GM19238 (cell line): Measurements from ENCODE around the gene TCF15.

Source experiments
- DNase-seq: peaks from one replicate; pipeline ENCODE4 v3.0.0; 2011; ENCODE audit warnings: low spot score; ENCODE audit not compliant: insufficient read length

Gene TCF15

DNA sequence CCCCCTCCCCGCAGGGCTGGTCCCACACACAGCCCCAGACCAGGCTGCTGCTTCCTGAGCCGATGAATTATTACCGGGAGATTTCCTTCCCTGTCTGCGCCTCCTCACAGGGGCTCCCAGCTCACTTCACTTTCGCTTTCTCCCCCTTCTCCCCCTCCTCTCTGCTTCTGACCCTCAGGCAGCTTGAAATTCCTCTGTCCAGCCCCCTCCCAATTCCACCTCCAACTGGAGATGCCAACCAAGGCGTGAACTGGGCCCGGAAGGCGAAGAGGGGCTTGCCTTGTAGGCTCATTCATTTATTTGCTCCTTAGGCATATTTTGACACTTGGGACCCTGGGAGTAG, 1.7 kb upstream of the TCF15 start:
- no peak for DNase-seq

- DNase-seq, result no peak
Measured at GRCh38 chr20:611047-611842, 1.1 kb upstream of the TCF15 start.

DNA sequence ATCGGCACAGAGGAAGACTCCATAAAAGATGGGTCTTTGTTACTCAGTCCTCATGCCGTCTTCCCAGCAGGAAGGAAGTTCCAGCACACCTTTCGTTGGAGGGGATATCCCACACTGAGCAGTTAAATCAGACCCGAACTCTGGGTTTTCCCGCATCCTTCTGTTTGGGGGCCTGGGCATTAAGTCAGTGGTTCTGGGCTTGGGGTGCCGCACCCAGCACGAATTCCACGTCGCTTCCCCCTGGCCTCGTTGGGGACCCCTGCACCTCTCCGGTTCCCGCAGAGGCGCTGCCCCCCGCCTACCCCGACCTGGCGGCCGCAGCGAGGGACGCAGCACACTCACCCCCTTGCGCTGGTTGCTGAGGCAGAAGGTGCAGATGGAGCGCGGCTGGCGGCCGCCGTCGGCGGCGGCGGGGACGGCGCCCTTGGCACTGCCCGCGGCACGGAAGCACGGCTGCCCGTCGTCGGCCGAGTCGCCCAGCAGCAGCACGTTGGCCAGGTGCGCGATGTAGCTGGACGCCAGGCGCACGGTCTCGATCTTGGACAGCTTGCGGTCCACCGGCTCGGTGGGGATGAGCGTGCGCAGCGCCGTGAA, 641 bp downstream of the TCF15 start:
- DNase-seq, result no peak

DNA sequence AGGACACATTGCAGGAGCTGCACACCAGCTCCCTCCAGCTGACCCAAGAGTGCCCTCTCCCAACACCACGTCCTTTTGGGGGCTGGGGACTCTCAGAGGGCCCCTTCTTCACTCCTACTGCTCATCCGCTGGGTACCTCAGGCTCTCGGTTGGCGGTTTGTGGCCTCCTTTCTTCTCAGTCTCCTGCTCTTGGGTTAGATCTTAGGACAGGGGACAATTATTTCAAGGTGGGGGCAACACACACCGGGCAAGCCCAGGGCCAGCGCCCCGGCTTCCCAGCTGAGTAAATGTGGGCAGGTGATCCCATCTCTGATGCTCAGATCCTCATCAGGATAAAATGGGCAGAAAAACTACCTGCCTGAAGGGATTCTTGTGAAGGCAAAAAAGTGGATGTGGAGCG, 1.1 kb downstream of the TCF15 start:
- no peak for DNase-seq

GRCh38 chr20:607476-607875, 2.6 kb downstream of the TCF15 start:
- no peak for DNase-seq

DNA sequence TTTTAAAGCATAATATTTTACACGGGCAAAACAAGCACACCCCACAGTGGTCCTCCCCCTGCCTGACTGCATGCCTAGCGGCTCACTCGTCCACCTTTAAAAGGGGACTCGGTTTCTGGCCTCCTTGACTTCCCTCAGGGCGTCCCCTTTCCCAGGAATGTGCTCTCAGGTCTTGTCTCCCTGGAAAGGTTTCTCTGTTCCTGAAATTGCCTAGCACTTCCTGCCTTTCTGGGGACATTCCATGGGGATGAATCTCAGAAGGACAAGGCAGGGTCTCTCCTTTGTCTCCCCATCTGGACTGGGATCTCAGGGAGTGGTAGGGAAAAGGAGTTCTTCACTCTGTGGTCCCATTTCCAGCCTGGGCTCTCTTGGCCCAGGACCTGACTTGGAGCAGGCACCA, 4.9 kb downstream of the TCF15 start:
- no peak for DNase-seq

DNA sequence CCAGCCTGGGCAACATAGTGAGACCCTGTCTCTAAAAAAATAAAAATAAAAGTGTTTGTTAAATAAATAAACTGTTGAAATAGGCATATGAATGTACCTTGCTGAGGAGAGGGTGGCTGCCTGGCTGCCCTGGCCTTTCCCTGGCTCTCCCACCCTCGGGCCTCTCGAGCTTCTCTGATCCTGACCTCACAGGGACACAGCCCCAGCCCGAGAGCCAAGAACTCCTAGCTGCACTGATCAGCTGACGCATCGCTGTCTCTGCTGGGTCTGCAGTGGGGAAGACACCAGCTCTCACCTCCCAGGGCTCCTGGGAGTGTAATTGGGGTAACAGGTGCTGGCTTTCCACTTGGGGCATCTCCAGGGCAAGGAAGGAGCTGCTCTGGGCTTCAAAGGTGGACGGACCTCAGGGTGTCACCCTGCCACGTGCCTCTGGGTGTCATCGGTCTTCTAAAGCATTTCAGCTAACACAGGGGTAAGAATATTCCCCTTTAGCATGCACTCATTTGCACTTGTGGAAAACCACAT, 6.9 kb downstream of the TCF15 start:
- no peak for DNase-seq

GRCh38 chr20:602111-602970, 7.8 kb downstream of the TCF15 start:
- DNase-seq, result no peak

- no peak for DNase-seq
Measured at GRCh38 chr20:600736-601135, 9.4 kb downstream of the TCF15 start.

DNA sequence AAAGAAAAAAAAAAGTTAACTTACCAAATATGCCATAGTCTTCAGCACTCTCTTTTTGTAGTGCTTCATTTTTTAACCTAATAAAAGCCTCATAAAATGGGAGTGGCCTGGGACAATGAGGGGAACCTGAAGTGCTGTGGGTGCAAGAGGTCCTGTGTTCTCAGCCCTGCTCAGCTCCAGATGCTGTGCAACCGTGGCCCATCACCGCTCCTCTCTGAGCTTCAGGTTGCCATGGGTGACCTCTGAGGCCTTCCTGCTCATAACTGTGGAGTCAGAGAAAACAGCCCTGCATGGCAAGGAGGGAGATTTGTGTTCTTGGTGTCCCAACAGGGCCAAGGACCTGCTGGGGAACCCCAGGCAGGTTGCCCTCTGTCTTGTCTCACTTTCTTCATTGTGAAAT, 10.0 kb downstream of the TCF15 start:
- DNase-seq, result no peak

GRCh38 chr20:598133-598850, 11.8 kb downstream of the TCF15 start:
- no peak for DNase-seq

GRCh38 chr20:597560-597959, 12.5 kb downstream of the TCF15 start:
- DNase-seq, result no peak

DNA sequence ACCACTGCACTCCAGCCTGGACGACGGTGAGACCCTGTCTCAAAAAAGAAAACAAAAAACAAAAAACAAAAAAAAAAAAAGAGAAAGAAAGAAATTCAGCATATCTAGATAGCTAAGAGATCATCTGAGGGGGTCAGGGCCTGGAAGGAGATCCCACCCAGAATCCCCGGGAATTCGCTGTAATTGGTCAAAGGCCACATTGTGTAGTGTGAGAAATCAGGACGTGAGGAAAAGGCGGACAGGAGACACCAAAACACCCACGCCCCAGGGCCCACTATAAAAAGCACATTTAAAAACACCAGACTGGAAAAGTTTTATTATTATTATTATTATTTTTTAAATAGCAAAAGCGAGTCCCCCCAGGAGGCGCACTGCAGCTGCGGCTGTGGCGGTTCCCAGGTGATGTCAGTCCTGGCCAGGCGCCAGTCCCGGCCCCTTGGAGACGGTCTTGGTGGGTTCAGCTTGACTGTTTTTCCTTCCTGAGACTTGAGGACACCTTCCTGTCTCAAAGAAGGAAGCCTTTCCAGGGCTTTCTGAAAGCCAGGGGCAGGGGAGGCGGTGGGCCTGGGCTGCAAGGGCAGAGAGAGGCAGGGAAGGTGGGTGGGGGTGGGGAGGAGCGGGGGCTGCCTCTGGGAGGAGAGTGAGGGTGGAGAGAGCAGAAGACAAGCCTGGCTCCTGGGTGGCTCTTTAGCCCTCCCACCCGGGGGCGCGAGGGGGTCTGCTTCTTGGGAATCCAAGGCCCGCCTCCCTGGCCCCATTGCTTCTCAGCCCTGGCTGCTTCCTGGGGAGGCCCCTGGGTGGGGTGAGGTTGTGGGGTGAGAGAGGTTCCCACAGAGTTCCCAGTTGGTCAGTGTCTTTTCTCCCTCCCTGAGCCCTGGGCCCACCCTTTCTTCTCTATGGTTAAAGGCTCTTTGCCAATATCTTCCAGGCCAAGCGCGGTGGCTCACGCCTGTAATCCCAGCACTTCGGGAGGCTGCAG, 14.5 kb downstream of the TCF15 start:
- DNase-seq, result no peak

GRCh38 chr20:592506-592905, 17.6 kb downstream of the TCF15 start:
- no peak for DNase-seq

DNA sequence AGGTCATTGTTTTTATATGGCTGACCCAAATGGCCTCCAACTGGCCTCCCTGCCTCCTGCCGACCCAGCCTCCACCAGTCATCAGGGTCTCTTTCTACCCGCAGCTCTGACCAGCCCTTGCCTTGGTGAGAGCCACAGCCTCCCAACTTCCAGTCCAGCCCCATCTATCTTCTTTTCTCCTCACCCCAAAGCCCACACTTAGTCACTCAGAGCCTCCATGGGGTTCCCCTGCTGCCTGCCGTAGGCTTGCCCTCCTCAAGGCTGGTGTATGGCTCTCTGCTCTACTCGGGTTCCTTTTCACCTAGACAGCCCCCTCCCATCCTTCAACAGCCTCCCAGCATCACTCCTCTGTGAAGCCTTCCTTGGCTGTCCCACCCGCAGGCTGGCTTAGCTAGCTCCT, 18.2 kb downstream of the TCF15 start:
- no peak for DNase-seq

DNA sequence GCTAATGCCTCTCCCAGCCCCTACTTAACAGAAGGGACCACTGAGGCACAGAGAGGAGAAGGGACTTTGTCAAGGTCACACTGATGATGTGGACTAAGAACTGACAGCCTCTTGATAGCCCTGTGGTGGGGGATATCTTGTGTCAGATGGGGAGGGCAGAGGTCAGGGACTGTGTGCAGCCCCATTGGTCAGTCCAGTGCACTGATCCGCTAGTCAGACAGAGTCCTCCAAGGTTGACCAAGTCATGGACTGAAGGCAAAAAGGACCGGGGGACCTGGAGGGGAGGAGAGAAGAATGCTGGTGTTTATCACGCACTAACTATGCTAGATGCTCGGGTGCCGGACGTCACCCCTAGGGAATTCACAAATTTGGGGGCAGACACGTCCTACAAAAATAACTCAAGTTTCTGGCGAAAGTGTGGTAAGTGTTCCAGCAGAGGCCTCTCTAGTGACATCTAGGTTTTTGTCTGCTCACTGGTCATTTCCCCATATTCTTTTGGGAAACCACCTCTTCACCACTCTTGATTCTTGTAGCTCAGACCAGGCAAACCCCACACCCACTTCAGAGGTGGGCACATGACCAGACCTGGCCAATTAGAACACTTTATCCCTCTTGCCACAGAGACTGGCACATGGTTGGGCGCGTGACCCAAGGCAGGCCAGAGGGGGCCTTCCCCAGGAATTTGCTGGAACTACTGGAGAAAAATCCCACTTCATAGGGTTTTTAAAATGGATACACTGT, 21.0 kb downstream of the TCF15 start:
- DNase-seq, result no peak

DNA sequence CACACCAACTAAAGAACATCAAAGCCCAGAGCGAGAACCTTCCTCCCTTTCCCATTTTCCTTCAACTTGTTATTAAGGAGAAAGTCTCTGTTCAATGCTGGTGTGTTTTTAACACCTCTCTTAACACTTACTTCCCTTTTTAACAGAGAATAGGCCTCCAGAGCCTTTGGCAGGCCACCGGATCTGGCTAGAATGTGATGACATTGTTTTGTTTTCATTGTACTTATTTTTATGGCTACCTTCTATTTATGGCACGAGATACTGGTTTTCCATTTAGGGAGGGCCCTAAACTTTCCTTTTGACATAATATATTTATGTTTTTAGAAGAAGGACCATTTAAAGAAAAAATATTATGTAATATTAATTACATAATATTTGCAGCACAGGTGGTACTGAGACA, 21.6 kb downstream of the TCF15 start:
- DNase-seq, result no peak

DNA sequence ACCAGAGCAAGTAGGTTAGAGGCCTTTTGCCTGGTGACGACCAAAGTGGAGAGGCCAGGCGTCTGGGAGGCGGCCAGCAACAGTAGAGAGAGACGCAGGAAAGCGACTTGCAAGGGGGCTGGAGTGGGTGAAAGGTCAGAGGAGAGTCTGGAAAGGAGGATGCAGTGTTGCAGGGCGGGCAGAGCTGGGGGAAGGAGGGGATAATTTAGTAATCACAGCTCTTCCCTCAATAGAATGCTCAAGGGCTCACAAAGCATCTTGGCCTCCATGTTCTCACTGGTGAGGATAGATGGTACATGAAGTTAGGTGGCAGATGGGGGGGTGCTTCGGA, 25.2 kb downstream of the TCF15 start:
- no peak for DNase-seq

GRCh38 chr20:584161-584970, 25.7 kb downstream of the TCF15 start:
- DNase-seq, result no peak
